ENCODE measurements around the gene TBCK.

DNA sequence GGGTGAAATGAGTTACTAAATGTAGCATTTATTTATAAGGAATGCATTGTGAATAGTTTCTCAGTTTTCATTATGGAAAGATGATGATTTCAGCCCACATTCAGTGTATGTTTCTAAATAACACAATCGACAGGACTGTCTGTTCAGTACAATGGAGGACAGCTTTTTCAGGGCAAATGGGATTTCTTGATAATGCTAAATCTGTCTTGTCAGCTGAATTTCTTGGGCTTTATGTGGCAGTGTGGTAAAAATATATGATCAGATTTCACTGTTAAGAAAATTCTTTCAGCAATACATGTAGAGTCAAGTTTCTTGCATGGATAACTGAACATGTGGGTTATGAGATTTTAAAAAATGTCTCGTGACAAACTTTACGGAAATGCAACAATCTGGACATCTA, 269.9 kb downstream of the TBCK start:
- TF ChIP-seq POLR2AphosphoS5 (IDR thresholded peaks at IDR 0.05; ENCODE audit: low read depth, low read length) (no peak), SIN3A (IDR thresholded peaks at IDR 0.05; ENCODE audit: borderline replicate concordance, insufficient read depth, low read length) (no peak)
- TF ChIP-seq, protein P1, sequence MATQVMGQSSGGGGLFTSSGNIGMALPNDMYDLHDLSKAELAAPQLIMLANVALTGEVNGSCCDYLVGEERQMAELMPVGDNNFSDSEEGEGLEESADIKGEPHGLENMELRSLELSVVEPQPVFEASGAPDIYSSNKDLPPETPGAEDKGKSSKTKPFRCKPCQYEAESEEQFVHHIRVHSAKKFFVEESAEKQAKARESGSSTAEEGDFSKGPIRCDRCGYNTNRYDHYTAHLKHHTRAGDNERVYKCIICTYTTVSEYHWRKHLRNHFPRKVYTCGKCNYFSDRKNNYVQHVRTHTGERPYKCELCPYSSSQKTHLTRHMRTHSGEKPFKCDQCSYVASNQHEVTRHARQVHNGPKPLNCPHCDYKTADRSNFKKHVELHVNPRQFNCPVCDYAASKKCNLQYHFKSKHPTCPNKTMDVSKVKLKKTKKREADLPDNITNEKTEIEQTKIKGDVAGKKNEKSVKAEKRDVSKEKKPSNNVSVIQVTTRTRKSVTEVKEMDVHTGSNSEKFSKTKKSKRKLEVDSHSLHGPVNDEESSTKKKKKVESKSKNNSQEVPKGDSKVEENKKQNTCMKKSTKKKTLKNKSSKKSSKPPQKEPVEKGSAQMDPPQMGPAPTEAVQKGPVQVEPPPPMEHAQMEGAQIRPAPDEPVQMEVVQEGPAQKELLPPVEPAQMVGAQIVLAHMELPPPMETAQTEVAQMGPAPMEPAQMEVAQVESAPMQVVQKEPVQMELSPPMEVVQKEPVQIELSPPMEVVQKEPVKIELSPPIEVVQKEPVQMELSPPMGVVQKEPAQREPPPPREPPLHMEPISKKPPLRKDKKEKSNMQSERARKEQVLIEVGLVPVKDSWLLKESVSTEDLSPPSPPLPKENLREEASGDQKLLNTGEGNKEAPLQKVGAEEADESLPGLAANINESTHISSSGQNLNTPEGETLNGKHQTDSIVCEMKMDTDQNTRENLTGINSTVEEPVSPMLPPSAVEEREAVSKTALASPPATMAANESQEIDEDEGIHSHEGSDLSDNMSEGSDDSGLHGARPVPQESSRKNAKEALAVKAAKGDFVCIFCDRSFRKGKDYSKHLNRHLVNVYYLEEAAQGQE (IDR thresholded peaks at IDR 0.05; ENCODE audit: insufficient read depth in 1 of 2, low read depth in 2 of 2, low read length in 2 of 2), result no peak
